HG02970 (cell line): ENCODE measurements around the gene NOD2.

ENCODE experiments used
- ATAC-seq: cut with Tn5 transposase; IDR thresholded peaks from one replicate; pipeline ENCODE4 v1.9.1; 2021; ENCODE audit warnings: mild to moderate bottlenecking, moderate library complexity, moderate number of reproducible peaks; ENCODE audit not compliant: unreplicated experiment, low FRiP score

The NOD2 gene

GRCh38 chr16:50688867-50689266, 4.5 kb upstream of the NOD2 start:
- ATAC-seq, result no peak

GRCh38 chr16:50690177-50690576, 3.2 kb upstream of the NOD2 start:
- ATAC-seq, result no peak

- no peak for ATAC-seq
These were observed 785 bp upstream of the NOD2 start for GRCh38 chr16:50692644-50692998.

- no peak for ATAC-seq
These were observed 800 bp downstream of the NOD2 start for GRCh38 chr16:50694206-50694605.

- no peak for ATAC-seq
These were observed 1.9 kb downstream of the NOD2 start for GRCh38 chr16:50695017-50696000.

GRCh38 chr16:50696126-50696525, 2.7 kb downstream of the NOD2 start:
- ATAC-seq, result no peak

- peak; percentile 38 for ATAC-seq
These were observed 3.4 kb downstream of the NOD2 start for GRCh38 chr16:50696575-50697420.

- no peak for ATAC-seq
These were observed 4.0 kb downstream of the NOD2 start for GRCh38 chr16:50697421-50697715.

GRCh38 chr16:50697881-50698767, 4.7 kb downstream of the NOD2 start:
- peak; percentile 42 for ATAC-seq

- no peak for ATAC-seq
These were observed 6.1 kb downstream of the NOD2 start for GRCh38 chr16:50699326-50700159.

- no peak for ATAC-seq
These were observed 9.3 kb downstream of the NOD2 start for GRCh38 chr16:50702725-50703124.

GRCh38 chr16:50704245-50704644, 10.8 kb downstream of the NOD2 start:
- ATAC-seq, result no peak

- no peak for ATAC-seq
These were observed 12.2 kb downstream of the NOD2 start for GRCh38 chr16:50705436-50706110.

GRCh38 chr16:50706250-50706649, 12.8 kb downstream of the NOD2 start:
- no peak for ATAC-seq

- no peak for ATAC-seq
These were observed 15.1 kb downstream of the NOD2 start for GRCh38 chr16:50708373-50709060.

- ATAC-seq, result no peak
These were observed 15.8 kb downstream of the NOD2 start for GRCh38 chr16:50709061-50709684.

- ATAC-seq, result no peak
These were observed 16.6 kb downstream of the NOD2 start for GRCh38 chr16:50709980-50710379.

GRCh38 chr16:50711040-50711439, 17.6 kb downstream of the NOD2 start:
- ATAC-seq, result no peak
